Activated CD4-positive, CD25-positive, alpha-beta regulatory T cell treated with anti-CD3 and anti-CD28 coated beads, Interleukin-2, amount 50 U/mL, for 24 hours (primary cell): ENCODE data around the gene OR52K1.
"Not testable (repeated sequence)": the region's sequence is repeated elsewhere in the genome, so short reads cannot be mapped to it uniquely, and the experiment has no call there.

ENCODE experiments used
- ATAC-seq, 2 donors: fragments of 150-1000 bp; cut with Tn5 transposase; one replicate each; pipeline ENCODE4 v1.10.0; 2021; ENCODE audit warnings: mild to moderate bottlenecking in 1 of 2, moderate library complexity in 1 of 2

The OR52K1 gene

GRCh38 chr11:4491878-4492606, 9.6 kb downstream of the OR52K1 start:
- ATAC-seq = no peak

- no peak for ATAC-seq
Observed at GRCh38 chr11:4493480-4493818, 11.0 kb downstream of the OR52K1 start.

GRCh38 chr11:4495487-4495886, 13.0 kb downstream of the OR52K1 start:
- no peak for ATAC-seq

GRCh38 chr11:4495986-4496385, 13.5 kb downstream of the OR52K1 start:
- ATAC-seq = no peak

- no peak for ATAC-seq
Observed at GRCh38 chr11:4496557-4497248, 14.3 kb downstream of the OR52K1 start.

GRCh38 chr11:4508886-4509285, 26.4 kb downstream of the OR52K1 start:
- no peak for ATAC-seq

- no peak for ATAC-seq
Observed at GRCh38 chr11:4511282-4512245, 29.1 kb downstream of the OR52K1 start.

- no peak for ATAC-seq
Observed at GRCh38 chr11:4514196-4514595, 31.8 kb downstream of the OR52K1 start.

GRCh38 chr11:4522339-4522738, 39.9 kb downstream of the OR52K1 start:
- ATAC-seq = no peak

- ATAC-seq = no peak
Observed at GRCh38 chr11:4522752-4523151, 40.3 kb downstream of the OR52K1 start.

GRCh38 chr11:4523666-4524065, 41.2 kb downstream of the OR52K1 start:
- no peak for ATAC-seq

GRCh38 chr11:4527926-4528325, 45.5 kb downstream of the OR52K1 start:
- ATAC-seq = no peak

GRCh38 chr11:4531686-4532085, 49.2 kb downstream of the OR52K1 start:
- not testable (repeated sequence) for ATAC-seq

GRCh38 chr11:4539603-4540219, 57.3 kb downstream of the OR52K1 start:
- ATAC-seq = peak; percentile 56 to 64

- no peak for ATAC-seq
Observed at GRCh38 chr11:4541071-4541470, 58.6 kb downstream of the OR52K1 start.
